Measurements from ENCODE around the gene ACOX3.

ACOX3 gene

GRCh38 chr4:8370835-8371595 is 69.5 kb downstream of the ACOX3 start:
- DNase-seq = no peak

GRCh38 chr4:8370106-8370787 is 70.3 kb downstream of the ACOX3 start:
- no peak for DNase-seq

GRCh38 chr4:8369426-8370105 is 71.0 kb downstream of the ACOX3 start:
- DNase-seq = no peak

GRCh38 chr4:8368998-8369397 is 71.5 kb downstream of the ACOX3 start:
- DNase-seq = no peak

GRCh38 chr4:8368061-8368481 is 72.5 kb downstream of the ACOX3 start:
- no peak for DNase-seq

GRCh38 chr4:8366601-8367000 is 73.9 kb downstream of the ACOX3 start:
- no peak for DNase-seq

- DNase-seq = no peak
Measured at GRCh38 chr4:8365951-8366350, 74.6 kb downstream of the ACOX3 start.

- no peak for DNase-seq
Measured at GRCh38 chr4:8365353-8365752, 75.2 kb downstream of the ACOX3 start.

GRCh38 chr4:8364848-8365350 is 75.6 kb downstream of the ACOX3 start:
- no peak for DNase-seq

- DNase-seq = no peak
Measured at GRCh38 chr4:8364141-8364540, 76.4 kb downstream of the ACOX3 start.

- DNase-seq = no peak
Measured at GRCh38 chr4:8362483-8362882, 78.0 kb downstream of the ACOX3 start.

- DNase-seq = no peak
Measured at GRCh38 chr4:8359193-8359592, 81.3 kb downstream of the ACOX3 start.

GRCh38 chr4:8356856-8357255 is 83.7 kb downstream of the ACOX3 start:
- DNase-seq = no peak

- DNase-seq = no peak
Measured at GRCh38 chr4:8355864-8356565, 84.5 kb downstream of the ACOX3 start.

GRCh38 chr4:8355306-8355705 is 85.2 kb downstream of the ACOX3 start:
- DNase-seq = no peak

- no peak for DNase-seq
Measured at GRCh38 chr4:8353912-8354453, 86.5 kb downstream of the ACOX3 start.

- no peak for DNase-seq
Measured at GRCh38 chr4:8353158-8353669, 87.3 kb downstream of the ACOX3 start.

- no peak for DNase-seq
Measured at GRCh38 chr4:8352368-8353157, 88.0 kb downstream of the ACOX3 start.

- no peak for DNase-seq
Measured at GRCh38 chr4:8351931-8352367, 88.6 kb downstream of the ACOX3 start.

GRCh38 chr4:8350841-8351461 is 89.6 kb downstream of the ACOX3 start:
- DNase-seq = no peak

GRCh38 chr4:8350352-8350751 is 90.2 kb downstream of the ACOX3 start:
- DNase-seq = no peak

All from CD4-positive, alpha-beta T cell treated with Interleukin-1 beta for 1 hour (primary cell).